NCI-H1436 (cell line): ENCODE measurements around the gene DNAJB13.
"Not testable (repeated sequence)": the region's sequence is repeated elsewhere in the genome, so short reads cannot be mapped to it uniquely, and the experiment has no call there.

Experiments
- DNase-seq: peaks from one replicate; lab custom pipeline; 2025; lab: John Stamatoyannopoulos, UW

The DNAJB13 gene

GRCh38 chr11:73977856-73978519 lies 27.2 kb downstream of the DNAJB13 start:
- DNase-seq = no peak

- DNase-seq = no peak
Measured at GRCh38 chr11:73978576-73979086, 27.8 kb downstream of the DNAJB13 start.

GRCh38 chr11:73980001-73980961 lies 29.5 kb downstream of the DNAJB13 start:
- DNase-seq = peak; percentile 35

GRCh38 chr11:73981051-73981805 lies 30.4 kb downstream of the DNAJB13 start:
- no peak for DNase-seq

GRCh38 chr11:73982595-73982989 lies 31.8 kb downstream of the DNAJB13 start, which contains the start of gene UCP2:
Gene UCP2 (minus strand): TSS chr11:73982843. CDS start chr11:73978378, 4,465 bp downstream.
- DNase-seq = peak; percentile 83

GRCh38 chr11:73982990-73983740 lies 32.3 kb downstream of the DNAJB13 start:
- DNase-seq = peak; percentile 96

GRCh38 chr11:73983741-73984538 lies 33.1 kb downstream of the DNAJB13 start:
- no peak for DNase-seq

GRCh38 chr11:73985661-73986060 lies 34.8 kb downstream of the DNAJB13 start:
- not testable (repeated sequence) for DNase-seq

GRCh38 chr11:73988227-73988626 lies 37.4 kb downstream of the DNAJB13 start:
- no peak for DNase-seq

GRCh38 chr11:73989156-73989555 lies 38.3 kb downstream of the DNAJB13 start:
- DNase-seq = no peak

- no peak for DNase-seq
Measured at GRCh38 chr11:73990730-73991129, 39.9 kb downstream of the DNAJB13 start.

- no peak for DNase-seq
Measured at GRCh38 chr11:73991471-73992006, 40.7 kb downstream of the DNAJB13 start.

- DNase-seq = no peak
Measured at GRCh38 chr11:73995247-73995646, 44.4 kb downstream of the DNAJB13 start.

- DNase-seq = no peak
Measured at GRCh38 chr11:73995731-73996130, 44.9 kb downstream of the DNAJB13 start.

GRCh38 chr11:73996161-73996747 lies 45.4 kb downstream of the DNAJB13 start:
- no peak for DNase-seq

- DNase-seq = no peak
Measured at GRCh38 chr11:73997120-73997770, 46.4 kb downstream of the DNAJB13 start.

GRCh38 chr11:73998846-73999575 lies 48.2 kb downstream of the DNAJB13 start:
- no peak for DNase-seq

- peak; percentile 20 for DNase-seq
Measured at GRCh38 chr11:73999581-74000306, 48.9 kb downstream of the DNAJB13 start.
